Spleen (tissue), 7 donors: ENCODE data around the gene AASDHPPT.

Source experiments
- POLR2A ChIP-seq, 3 donors: fragments of 450-650 bp; IDR thresholded peaks; one replicate each; pipeline ENCODE4 v1.5.1; 2017; ENCODE audit warnings: antibody characterized with exemption in 3 of 3, mild to moderate bottlenecking in 1 of 3
- POLR2AphosphoS5 ChIP-seq, 3 donors: sonication (generic); formaldehyde crosslinking; IDR thresholded peaks; one replicate each; pipeline ENCODE4 v1.5.1; 2017; ENCODE audit warnings: antibody characterized with exemption in 3 of 3
- TF ChIP-seq, protein P1 (sequence below), 11 experiments: fragments of 200-600 bp in 7 of 11; fragments of 450-650 bp in 4 of 11; sonication (generic) in 4 of 11; IDR thresholded peaks in 8 of 11; conservative IDR thresholded peaks in 3 of 11; 1 replicate in 7 of 11; 2 replicates in 4 of 11; pipeline versions ENCODE4 v1.4.0 to v1.8.0; 2016 to 2021; ENCODE audit warnings: antibody characterized with exemption in 11 of 11, inconsistent platforms in 4 of 11, mild to moderate bottlenecking in 1 of 11
- donor health status: DM: no; HTN: no; CAD: no; lungs with moderate emphysema.
- donor health status: DM: no; HTN: no; CAD: no.
- donor health status: DM: no; HTN: no; CAD: no.

DNA sequence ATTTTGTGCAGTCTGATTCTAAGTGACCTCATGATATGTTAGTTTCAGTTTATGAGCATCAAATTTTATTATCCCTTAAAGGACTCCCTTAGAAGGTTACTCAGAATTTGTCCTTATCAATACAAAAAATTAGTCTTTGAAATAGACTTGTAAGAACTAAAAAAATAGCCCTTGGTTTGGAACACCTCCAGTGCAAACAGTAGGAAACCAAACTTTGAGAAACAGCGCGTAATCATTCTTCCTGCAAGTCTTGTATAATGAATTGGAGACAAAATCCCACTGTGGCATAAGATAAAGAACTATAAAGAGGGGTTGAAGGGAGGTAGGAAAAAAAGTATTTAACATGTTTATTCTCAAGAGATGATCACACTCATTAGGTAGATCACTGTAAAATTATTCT lies 44.6 kb upstream of the AASDHPPT start:
- no peak for TF ChIP-seq POLR2AphosphoS5 (IDR thresholded peaks at IDR 0.05)
- TF ChIP-seq, protein P1, sequence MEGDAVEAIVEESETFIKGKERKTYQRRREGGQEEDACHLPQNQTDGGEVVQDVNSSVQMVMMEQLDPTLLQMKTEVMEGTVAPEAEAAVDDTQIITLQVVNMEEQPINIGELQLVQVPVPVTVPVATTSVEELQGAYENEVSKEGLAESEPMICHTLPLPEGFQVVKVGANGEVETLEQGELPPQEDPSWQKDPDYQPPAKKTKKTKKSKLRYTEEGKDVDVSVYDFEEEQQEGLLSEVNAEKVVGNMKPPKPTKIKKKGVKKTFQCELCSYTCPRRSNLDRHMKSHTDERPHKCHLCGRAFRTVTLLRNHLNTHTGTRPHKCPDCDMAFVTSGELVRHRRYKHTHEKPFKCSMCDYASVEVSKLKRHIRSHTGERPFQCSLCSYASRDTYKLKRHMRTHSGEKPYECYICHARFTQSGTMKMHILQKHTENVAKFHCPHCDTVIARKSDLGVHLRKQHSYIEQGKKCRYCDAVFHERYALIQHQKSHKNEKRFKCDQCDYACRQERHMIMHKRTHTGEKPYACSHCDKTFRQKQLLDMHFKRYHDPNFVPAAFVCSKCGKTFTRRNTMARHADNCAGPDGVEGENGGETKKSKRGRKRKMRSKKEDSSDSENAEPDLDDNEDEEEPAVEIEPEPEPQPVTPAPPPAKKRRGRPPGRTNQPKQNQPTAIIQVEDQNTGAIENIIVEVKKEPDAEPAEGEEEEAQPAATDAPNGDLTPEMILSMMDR (IDR thresholded peaks at IDR 0.05 in 8 of 11, conservative IDR thresholded peaks at IDR 0.05 in 3 of 11) = no peak
- TF ChIP-seq POLR2A (IDR thresholded peaks at IDR 0.05) = no peak
